ENCODE data around the gene VAC14. TPM values are rescaled to one million over a fixed set of nuclear protein-coding genes. Genes with fewer than 3 reads are reported as not detected.

Gene VAC14
- total RNA-seq, 2 experiments from 2014 or later: 23.0 to 23.6 TPM

- no peaks in the 10 kb centered on the region for H3K27me3 ChIP-seq (ENCODE audit: control insufficient read depth in 1 of 2, insufficient read depth in 2 of 2, low read length in 2 of 2)
- intact Hi-C loops (cut with DNase I, micrococcal nuclease): no loop called here
- no peaks in the 10 kb centered on the region for H3K4me1 ChIP-seq (ENCODE audit: insufficient read depth, low read length)
- H3K4me3 ChIP-seq (ENCODE audit: low read length): no peak overlapping the region
- no peak for DNase-seq
- peaks cover 50% of the 10 kb centered on the region for H3K36me3 Mint-ChIP-seq (ENCODE audit: low read depth)
- no peaks in the 10 kb centered on the region for H3K9me3 ChIP-seq (ENCODE audit: control insufficient read depth in 1 of 2, insufficient read depth in 1 of 2, low read length in 2 of 2)
- H3K36me3 ChIP-seq (ENCODE audit: insufficient read depth, low read length): peaks cover 50% of the 10 kb centered on the region
- ATAC-seq (ENCODE audit: poor library complexity): no peak
- H3K9me3 Mint-ChIP-seq: no peaks in the 10 kb centered on the region
- ChIA-PET POLR2A (no interaction called here), CTCF (no interaction called here)
- H3K4me3 Mint-ChIP-seq: no peak overlapping the region
- H3K27ac Mint-ChIP-seq: no peak overlapping the region
- H3K27ac ChIP-seq (ENCODE audit: low read depth in 1 of 2, low read length in 2 of 2): no peak overlapping the region
- TF ChIP-seq CTCF (IDR thresholded peaks at IDR 0.05): no peak
- H3K4me1 Mint-ChIP-seq (ENCODE audit: low read depth): no peaks in the 10 kb centered on the region
- H3K27me3 Mint-ChIP-seq: no peaks in the 10 kb centered on the region
These were observed 72.8 kb downstream of the VAC14 start for GRCh38 chr16:70728150-70728549.

- Mint-ChIP-seq H3K9me3 (no peaks in the 10 kb centered on the region), H3K36me3 (ENCODE audit: low read depth) (peaks cover 53% of the 10 kb centered on the region), H3K4me3 (no peak overlapping the region), H3K4me1 (ENCODE audit: low read depth) (no peaks in the 10 kb centered on the region), H3K27ac (no peak overlapping the region), H3K27me3 (no peaks in the 10 kb centered on the region)
- no peaks in the 10 kb centered on the region for H3K27me3 ChIP-seq (ENCODE audit: control insufficient read depth in 1 of 2, insufficient read depth in 2 of 2, low read length in 2 of 2)
- H3K4me1 ChIP-seq (ENCODE audit: insufficient read depth, low read length): no peaks in the 10 kb centered on the region
- no peak for TF ChIP-seq CTCF (IDR thresholded peaks at IDR 0.05)
- CTCF ChIA-PET: no interaction called here
- no peaks in the 10 kb centered on the region for H3K9me3 ChIP-seq (ENCODE audit: control insufficient read depth in 1 of 2, insufficient read depth in 1 of 2, low read length in 2 of 2)
- no peak for DNase-seq
- H3K27ac ChIP-seq (ENCODE audit: low read depth in 1 of 2, low read length in 2 of 2): no peak overlapping the region
- POLR2A ChIA-PET: no interaction called here
- no peak for ATAC-seq (ENCODE audit: poor library complexity)
- H3K4me3 ChIP-seq (ENCODE audit: low read length): no peak overlapping the region
- peaks cover 47% of the 10 kb centered on the region for H3K36me3 ChIP-seq (ENCODE audit: insufficient read depth, low read length)
- intact Hi-C loops (cut with DNase I, micrococcal nuclease): no loop called here
These were observed 74.0 kb downstream of the VAC14 start for GRCh38 chr16:70726892-70727361.

GRCh38 chr16:70725912-70726828 is 74.8 kb downstream of the VAC14 start:
- ChIA-PET POLR2A (no interaction called here), CTCF (no interaction called here)
- Mint-ChIP-seq H3K4me3 (no peak overlapping the region), H3K4me1 (ENCODE audit: low read depth) (no peaks in the 10 kb centered on the region), H3K36me3 (ENCODE audit: low read depth) (peaks cover 51% of the 10 kb centered on the region), H3K27me3 (no peaks in the 10 kb centered on the region), H3K27ac (no peak overlapping the region), H3K9me3 (no peaks in the 10 kb centered on the region)
- ATAC-seq (ENCODE audit: poor library complexity) (no peak), DNase-seq (no peak)
- Histone ChIP-seq H3K4me3 (ENCODE audit: low read length) (no peak overlapping the region), H3K27ac (ENCODE audit: low read depth in 1 of 2, low read length in 2 of 2) (no peak overlapping the region), H3K4me1 (ENCODE audit: insufficient read depth, low read length) (no peaks in the 10 kb centered on the region), H3K9me3 (ENCODE audit: control insufficient read depth in 1 of 2, insufficient read depth in 1 of 2, low read length in 2 of 2) (no peaks in the 10 kb centered on the region), H3K36me3 (ENCODE audit: insufficient read depth, low read length) (peaks cover 42% of the 10 kb centered on the region), H3K27me3 (ENCODE audit: control insufficient read depth in 1 of 2, insufficient read depth in 2 of 2, low read length in 2 of 2) (no peaks in the 10 kb centered on the region)
- no peak for TF ChIP-seq CTCF (IDR thresholded peaks at IDR 0.05)
- intact Hi-C loops (cut with DNase I, micrococcal nuclease): no loop called here

Data from CD4-positive, alpha-beta T cell (primary cell).